DND-41 (cell line): Measurements from ENCODE around the gene KCNC1.

Experiments
- CTCF ChIP-seq: IDR thresholded peaks from 2 replicates; pipeline ENCODE4 v1.5.1; 2012; ENCODE audit warnings: borderline replicate concordance, low read length, moderate library complexity, mild to moderate bottlenecking; ENCODE audit not compliant: poor library complexity, severe bottlenecking; ENCODE audit errors: extremely low read depth
- EZH2 ChIP-seq: IDR thresholded peaks from 3 replicates; pipeline ENCODE4 v1.6.1; 2012; ENCODE audit warnings: borderline replicate concordance, low read depth, mild to moderate bottlenecking, moderate library complexity, low read length, inconsistent platforms; ENCODE audit not compliant: severe bottlenecking

- TF ChIP-seq CTCF (no peak), EZH2 (no peak)
Measured at GRCh38 chr11:17777086-17777737, 42.6 kb downstream of the KCNC1 start.
